Mesenchymal stem cell (in vitro differentiated cells and primary cell): ENCODE measurements around the gene IL17C.

Source experiments
- DNase-seq: peaks from one replicate; pipeline ENCODE4 v3.0.0-alpha.2; 2013
- H2AFZ ChIP-seq: one replicate; pipeline ENCODE4 v1.6.1; 2013; ENCODE audit warnings: low read depth, mild to moderate bottlenecking, control low read depth, inconsistent platforms, low read length, moderate library complexity
- H2AK5ac ChIP-seq: 2 replicates; pipeline ENCODE4 v1.6.1; 2013; ENCODE audit warnings: low read length, moderate library complexity, mild to moderate bottlenecking, inconsistent platforms; ENCODE audit not compliant: severe bottlenecking
- H2BK120ac ChIP-seq: one replicate; pipeline ENCODE4 v1.6.1; 2013; ENCODE audit warnings: low read depth, mild to moderate bottlenecking, inconsistent platforms, low read length, moderate library complexity
- H2BK12ac ChIP-seq, 2 experiments: one replicate each; pipeline ENCODE4 v1.6.1; 2013; ENCODE audit warnings: inconsistent platforms in 2 of 2, low read length in 2 of 2, mild to moderate bottlenecking in 2 of 2, moderate library complexity in 2 of 2, control low read depth in 1 of 2
- H2BK15ac ChIP-seq: one replicate; pipeline ENCODE4 v1.6.1; 2013; ENCODE audit warnings: mild to moderate bottlenecking, low read depth, inconsistent platforms; ENCODE audit not compliant: poor library complexity, severe bottlenecking
- H2BK5ac ChIP-seq: 2 replicates; pipeline ENCODE4 v1.6.1; 2013; ENCODE audit warnings: low read depth, mild to moderate bottlenecking, low read length, control low read depth, inconsistent platforms; ENCODE audit not compliant: poor library complexity, severe bottlenecking
- H3K14ac ChIP-seq, 2 experiments: one replicate each; pipeline ENCODE4 v1.6.1; 2013; ENCODE audit warnings: inconsistent platforms in 2 of 2, low read length in 2 of 2, control low read depth in 1 of 2, mild to moderate bottlenecking in 1 of 2, moderate library complexity in 1 of 2
- H3K18ac ChIP-seq, 2 experiments: one replicate each; pipeline ENCODE4 v1.6.1; 2013; ENCODE audit warnings: inconsistent platforms in 2 of 2, low read length in 2 of 2, control low read depth in 1 of 2, low read depth in 1 of 2, mild to moderate bottlenecking in 1 of 2
- H3K23ac ChIP-seq, 2 experiments: one replicate each; pipeline ENCODE4 v1.6.1; 2013; ENCODE audit warnings: inconsistent platforms in 2 of 2, low read length in 2 of 2, mild to moderate bottlenecking in 2 of 2, moderate library complexity in 2 of 2, control low read depth in 1 of 2
- H3K27ac ChIP-seq: 2 replicates; pipeline ENCODE4 v1.5.1; 2013; ENCODE audit warnings: mild to moderate bottlenecking, moderate library complexity, low read length, control low read depth, inconsistent platforms; ENCODE audit not compliant: poor library complexity, severe bottlenecking
- H3K27me3 ChIP-seq, 2 experiments: 2 replicates each; pipeline versions ENCODE4 v1.6.1 to v1.7.0; 2013; ENCODE audit warnings: low read length in 2 of 2, mild to moderate bottlenecking in 2 of 2, moderate library complexity in 2 of 2, control low read depth in 1 of 2, inconsistent platforms in 1 of 2; ENCODE audit not compliant: control insufficient read depth in 1 of 2, insufficient read depth in 1 of 2
- H3K36me3 ChIP-seq, 2 experiments: 2 replicates each; pipeline versions ENCODE4 v1.6.1 to v1.7.0; 2013; ENCODE audit warnings: low read length in 2 of 2, control low read depth in 1 of 2, inconsistent platforms in 1 of 2, low read depth in 1 of 2, mild to moderate bottlenecking in 1 of 2; ENCODE audit not compliant: insufficient read depth in 2 of 2, control insufficient read depth in 1 of 2
- H3K4ac ChIP-seq, 2 experiments: one replicate each; pipeline ENCODE4 v1.6.1; 2013; ENCODE audit warnings: inconsistent platforms in 2 of 2, low read length in 2 of 2, mild to moderate bottlenecking in 2 of 2, moderate library complexity in 2 of 2, control low read depth in 1 of 2, low read depth in 1 of 2
- H3K4me1 ChIP-seq: 2 replicates; pipeline ENCODE4 v1.6.1; 2013; ENCODE audit warnings: low read depth, low read length, control low read depth; ENCODE audit not compliant: control insufficient read depth, insufficient read depth
- H3K4me2 ChIP-seq: 2 replicates; pipeline ENCODE4 v1.6.1; 2013; ENCODE audit warnings: low read length, mild to moderate bottlenecking, inconsistent platforms; ENCODE audit not compliant: poor library complexity, severe bottlenecking
- H3K4me3 ChIP-seq, 2 experiments: 2 replicates each; pipeline versions ENCODE4 v1.5.1 to v1.7.0; 2013; ENCODE audit warnings: low read length in 2 of 2, mild to moderate bottlenecking in 2 of 2, control low read depth in 1 of 2, low read depth in 1 of 2; ENCODE audit not compliant: insufficient read depth in 1 of 2
- H3K79me1 ChIP-seq: replicated peaks from 2 replicates; pipeline ENCODE4 v1.6.1; 2013; ENCODE audit warnings: mild to moderate bottlenecking, control low read depth, low read length, inconsistent platforms; ENCODE audit not compliant: poor library complexity, severe bottlenecking
- H3K9ac ChIP-seq: 2 replicates; pipeline ENCODE4 v1.7.0; 2013; ENCODE audit warnings: mild to moderate bottlenecking, low read length, moderate library complexity
- H3K9me3 ChIP-seq: 2 replicates; pipeline ENCODE4 v1.7.0; 2013; ENCODE audit warnings: mild to moderate bottlenecking, low read length; ENCODE audit not compliant: control insufficient read depth
- H4K8ac ChIP-seq: one replicate; pipeline ENCODE4 v1.6.1; 2013; ENCODE audit warnings: inconsistent platforms, mild to moderate bottlenecking, low read length, moderate library complexity
- H4K91ac ChIP-seq: one replicate; pipeline ENCODE4 v1.6.1; 2013; ENCODE audit warnings: mild to moderate bottlenecking, low read length, inconsistent platforms
- WGBS: methylation state at CpG from one replicate; pipeline ENCODE4 v1.1.7; 2013; ENCODE audit warnings: mixed read lengths; 5-methylcytosine and 5-hydroxymethylcytosine counted together

Gene IL17C

DNA sequence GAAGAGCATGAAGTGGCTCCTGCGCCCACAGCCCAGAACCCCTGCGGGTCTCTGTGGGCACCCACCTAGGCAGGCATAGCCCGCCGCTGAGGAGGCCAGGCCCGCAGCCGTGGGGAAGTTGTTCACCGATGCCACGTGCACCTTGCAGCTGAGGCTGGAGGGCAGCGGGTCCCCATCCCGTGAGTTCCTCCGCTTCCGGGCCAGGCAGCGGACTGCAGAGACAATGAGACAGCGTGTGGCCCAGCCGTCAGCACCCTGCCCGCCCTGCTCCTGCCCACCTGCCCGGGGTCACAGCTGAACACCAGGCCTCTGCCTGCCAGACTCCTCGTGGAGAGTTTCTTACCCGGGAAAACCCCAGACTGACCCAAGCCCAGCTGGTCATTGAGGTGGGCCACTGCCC, 19.0 kb downstream of the IL17C start:
- peaks cover 21% of the 10 kb centered on the region for H3K79me1 ChIP-seq
- H2BK15ac ChIP-seq = no peak overlapping the region
- H3K9me3 ChIP-seq = no peaks in the 10 kb centered on the region
- no peak overlapping the region for H3K4me2 ChIP-seq
- H3K27ac ChIP-seq = no peak overlapping the region
- H3K36me3 ChIP-seq = peaks cover 54 to 68% of the 10 kb centered on the region in 2 experiments
- no peak overlapping the region for H3K23ac ChIP-seq
- WGBS = 96% methylated on average over 19 of the region's 19 CpGs
- H2AFZ ChIP-seq = no peak overlapping the region
- H4K8ac ChIP-seq = peak overlapping the region; percentile 19
- no peak for DNase-seq
- H3K14ac ChIP-seq = no peak overlapping the region
- H3K4ac ChIP-seq = no peak overlapping the region
- no peaks in the 10 kb centered on the region for H3K27me3 ChIP-seq
- no peak overlapping the region for H4K91ac ChIP-seq
- peaks cover 30% of the 10 kb centered on the region for H3K4me1 ChIP-seq
- H2BK5ac ChIP-seq = no peak overlapping the region
- H2AK5ac ChIP-seq = no peak overlapping the region
- no peak overlapping the region for H3K18ac ChIP-seq
- H3K4me3 ChIP-seq = no peak overlapping the region
- no peak overlapping the region for H3K9ac ChIP-seq
- no peak overlapping the region for H2BK120ac ChIP-seq
- H2BK12ac ChIP-seq = no peak overlapping the region

- H3K4me1 ChIP-seq = peaks cover 32% of the 10 kb centered on the region
- peaks cover 27% of the 10 kb centered on the region for H3K79me1 ChIP-seq
- H3K18ac ChIP-seq = no peak overlapping the region
- 96% methylated on average over 14 of the region's 15 CpGs for WGBS
- no peak overlapping the region for H2BK5ac ChIP-seq
- DNase-seq = no peak
- H3K23ac ChIP-seq = no peak overlapping the region
- H4K91ac ChIP-seq = no peak overlapping the region
- H2BK12ac ChIP-seq = no peak overlapping the region
- H3K27me3 ChIP-seq = no peaks in the 10 kb centered on the region
- no peak overlapping the region for H2BK120ac ChIP-seq
- H2AK5ac ChIP-seq = no peak overlapping the region
- no peak overlapping the region for H3K9ac ChIP-seq
- no peak overlapping the region for H2AFZ ChIP-seq
- no peak overlapping the region for H3K27ac ChIP-seq
- no peak overlapping the region for H3K4me2 ChIP-seq
- no peak overlapping the region for H4K8ac ChIP-seq
- H3K9me3 ChIP-seq = no peaks in the 10 kb centered on the region
- H3K14ac ChIP-seq = no peak overlapping the region
- H3K36me3 ChIP-seq = peaks cover 48 to 55% of the 10 kb centered on the region in 2 experiments
- no peak overlapping the region for H2BK15ac ChIP-seq
- no peak overlapping the region for H3K4ac ChIP-seq
- no peak overlapping the region for H3K4me3 ChIP-seq
These were observed 20.3 kb downstream of the IL17C start for GRCh38 chr16:88658714-88659113.

GRCh38 chr16:88659160-88659559, 20.8 kb downstream of the IL17C start:
- Histone ChIP-seq H2BK5ac (no peak overlapping the region), H3K36me3 (peaks cover 44 to 51% of the 10 kb centered on the region in 2 experiments), H3K4me3 (no peak overlapping the region), H3K9ac (no peak overlapping the region), H2AK5ac (no peak overlapping the region), H3K79me1 (peaks cover 29% of the 10 kb centered on the region), H4K91ac (peak overlapping the region; percentile 23), H3K27me3 (no peaks in the 10 kb centered on the region), H2BK15ac (no peak overlapping the region), H3K4me1 (peaks cover 32% of the 10 kb centered on the region), H3K4me2 (no peak overlapping the region), H3K27ac (no peak overlapping the region), H3K9me3 (no peaks in the 10 kb centered on the region), H3K4ac (peak overlapping the region in 1 of 2 experiments; percentile 26), H3K23ac (no peak overlapping the region), H4K8ac (no peak overlapping the region), H2BK120ac (no peak overlapping the region), H2AFZ (no peak overlapping the region), H3K18ac (no peak overlapping the region), H3K14ac (peak overlapping the region in 1 of 2 experiments; percentile 31), H2BK12ac (no peak overlapping the region)
- DNase-seq = no peak
- 98% methylated on average over 23 of the region's 25 CpGs for WGBS

- Histone ChIP-seq H3K9me3 (no peaks in the 10 kb centered on the region), H2AK5ac (no peak overlapping the region), H2AFZ (no peak overlapping the region), H3K79me1 (peaks cover 31% of the 10 kb centered on the region), H3K14ac (no peak overlapping the region), H3K4me2 (no peak overlapping the region), H3K23ac (no peak overlapping the region), H3K18ac (no peak overlapping the region), H4K8ac (no peak overlapping the region), H3K36me3 (peaks cover 28 to 34% of the 10 kb centered on the region in 2 experiments), H3K27ac (no peak overlapping the region), H2BK5ac (no peak overlapping the region), H3K27me3 (no peaks in the 10 kb centered on the region), H3K4me3 (peak overlapping the region in 1 of 2 experiments; percentile 92), H3K4ac (no peak overlapping the region), H3K9ac (no peak overlapping the region), H3K4me1 (peaks cover 17% of the 10 kb centered on the region), H4K91ac (no peak overlapping the region), H2BK120ac (no peak overlapping the region), H2BK12ac (no peak overlapping the region), H2BK15ac (no peak overlapping the region)
- DNase-seq = peak; percentile 39
- 85% methylated on average over 8 of the region's 10 CpGs for WGBS
These were observed 23.1 kb downstream of the IL17C start for GRCh38 chr16:88661468-88661867.
